ENCODE measurements around the gene PARD3. TPM values are rescaled to one million over a fixed set of nuclear protein-coding genes. Genes with fewer than 3 reads are reported as not detected.
"Not testable (repeated sequence)": the region's sequence is repeated elsewhere in the genome, so short reads cannot be mapped to it uniquely, and the experiment has no call there.

Gene PARD3
- polyA plus RNA-seq, 6 donors from 2014 or later = 0.05 to 0.36 (median 0.16) TPM; not detected in 3

- Mint-ChIP-seq H3K4me1 (peaks cover 0 to 9% (median 7%) of the 10 kb centered on the region in 3 donors), H3K36me3 (no peaks in the 10 kb centered on the region), H3K27ac (no peak overlapping the region), H3K9me3 (no peaks in the 10 kb centered on the region), H3K4me3 (no peak overlapping the region), H3K27me3 (peaks cover 0 to 5% (median 0%) of the 10 kb centered on the region in 3 donors)
- DNase-seq (no peak), ATAC-seq (ENCODE audit: low read depth in 2 of 2) (no peak)
Observed at GRCh38 chr10:34716958-34717357, 98.1 kb downstream of the PARD3 start.

DNA sequence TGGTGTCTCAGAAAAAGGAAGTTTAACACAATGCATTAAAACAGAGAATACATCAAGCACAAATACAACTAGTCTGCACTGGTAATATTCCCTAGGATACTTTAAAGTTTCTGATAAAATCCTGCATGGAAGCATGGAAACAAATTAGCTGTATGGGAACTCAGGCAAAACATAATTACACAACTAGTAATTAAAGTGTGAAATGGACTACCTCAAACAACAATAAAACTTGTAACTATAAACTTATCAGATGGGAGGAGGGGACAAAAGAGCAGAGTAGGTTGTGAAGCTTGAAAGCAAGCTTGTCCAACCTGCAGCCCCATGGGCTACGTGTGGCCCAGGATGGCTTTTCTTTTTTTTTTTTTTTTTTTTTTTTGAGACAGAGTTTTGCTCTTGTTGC, 98.9 kb downstream of the PARD3 start:
- Mint-ChIP-seq H3K27ac (no peak overlapping the region), H3K4me3 (peak overlapping the region in 1 of 8 donors; percentile 6), H3K4me1 (peaks cover 0 to 9% (median 5%) of the 10 kb centered on the region in 3 donors), H3K9me3 (no peaks in the 10 kb centered on the region), H3K27me3 (peaks cover 0 to 5% (median 0%) of the 10 kb centered on the region in 3 donors), H3K36me3 (no peaks in the 10 kb centered on the region)
- DNase-seq (no peak), ATAC-seq (ENCODE audit: low read depth in 2 of 2) (no peak)

GRCh38 chr10:34715511-34716187, 99.4 kb downstream of the PARD3 start:
- peaks cover 0 to 5% (median 0%) of the 10 kb centered on the region in 3 donors for H3K27me3 Mint-ChIP-seq
- H3K4me3 Mint-ChIP-seq = no peak overlapping the region
- no peak overlapping the region for H3K27ac Mint-ChIP-seq
- DNase-seq (no peak), ATAC-seq (ENCODE audit: low read depth in 2 of 2) (no peak)
- H3K9me3 Mint-ChIP-seq = no peaks in the 10 kb centered on the region
- peaks cover 0 to 4% (median 0%) of the 10 kb centered on the region in 3 donors for H3K4me1 Mint-ChIP-seq
- H3K36me3 Mint-ChIP-seq = no peaks in the 10 kb centered on the region

- Mint-ChIP-seq H3K4me3 (no peak overlapping the region), H3K4me1 (no peaks in the 10 kb centered on the region), H3K27me3 (peaks cover 0 to 12% (median 0%) of the 10 kb centered on the region in 3 donors), H3K27ac (no peak overlapping the region), H3K9me3 (peaks cover 0 to 1% (median 0%) of the 10 kb centered on the region in 7 donors), H3K36me3 (no peaks in the 10 kb centered on the region)
- DNase-seq (no peak), ATAC-seq (ENCODE audit: low read depth in 2 of 2) (no peak)
Observed at GRCh38 chr10:34713875-34714274, 101.2 kb downstream of the PARD3 start.

GRCh38 chr10:34711500-34711899, 103.6 kb downstream of the PARD3 start:
- DNase-seq = no peak
- no peaks in the 10 kb centered on the region for H3K4me1 Mint-ChIP-seq
- ATAC-seq (ENCODE audit: low read depth in 2 of 2) = no peak
- no peaks in the 10 kb centered on the region for H3K36me3 Mint-ChIP-seq
- peaks cover 0 to 1% (median 0%) of the 10 kb centered on the region in 7 donors for H3K9me3 Mint-ChIP-seq
- H3K4me3 Mint-ChIP-seq = no peak overlapping the region
- peaks cover 0 to 7% (median 0%) of the 10 kb centered on the region in 3 donors for H3K27me3 Mint-ChIP-seq
- no peak overlapping the region for H3K27ac Mint-ChIP-seq

DNA sequence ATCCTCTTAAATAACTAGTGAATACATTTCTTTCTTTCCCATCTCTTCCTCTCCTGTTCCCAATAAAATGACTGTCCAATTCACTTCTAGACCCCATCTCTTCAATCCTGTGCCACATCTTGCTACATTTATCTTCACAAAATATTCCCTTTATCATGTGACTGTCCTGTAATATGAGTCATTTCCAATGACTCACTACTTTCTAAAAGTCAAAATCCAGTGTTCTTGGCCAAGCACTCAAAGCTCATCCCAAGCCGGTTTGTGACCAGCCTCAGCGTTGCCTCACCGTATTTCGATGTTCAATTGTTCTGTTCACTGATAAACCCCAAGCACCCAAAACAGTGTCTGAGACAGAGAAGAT, 104.7 kb downstream of the PARD3 start:
- Mint-ChIP-seq H3K36me3 (no peaks in the 10 kb centered on the region), H3K4me3 (no peak overlapping the region), H3K27ac (no peak overlapping the region), H3K4me1 (no peaks in the 10 kb centered on the region), H3K27me3 (peaks cover 0 to 7% (median 0%) of the 10 kb centered on the region in 3 donors), H3K9me3 (peaks cover 0 to 1% (median 0%) of the 10 kb centered on the region in 7 donors)
- no peak for DNase-seq
- no peak for ATAC-seq (ENCODE audit: low read depth in 2 of 2)

- Mint-ChIP-seq H3K4me3 (no peak overlapping the region), H3K9me3 (peaks cover 0 to 1% (median 0%) of the 10 kb centered on the region in 7 donors), H3K27ac (no peak overlapping the region), H3K4me1 (no peaks in the 10 kb centered on the region), H3K27me3 (peaks cover 0 to 7% (median 0%) of the 10 kb centered on the region in 3 donors), H3K36me3 (no peaks in the 10 kb centered on the region)
- ATAC-seq (ENCODE audit: low read depth in 2 of 2) = no peak
- no peak for DNase-seq
Observed at GRCh38 chr10:34709637-34710390, 105.3 kb downstream of the PARD3 start.

- H3K27me3 Mint-ChIP-seq = peaks cover 0 to 7% (median 0%) of the 10 kb centered on the region in 3 donors
- DNase-seq = no peak
- no peaks in the 10 kb centered on the region for H3K4me1 Mint-ChIP-seq
- peaks cover 0 to 1% (median 0%) of the 10 kb centered on the region in 7 donors for H3K9me3 Mint-ChIP-seq
- no peak overlapping the region for H3K27ac Mint-ChIP-seq
- H3K36me3 Mint-ChIP-seq = no peaks in the 10 kb centered on the region
- H3K4me3 Mint-ChIP-seq = no peak overlapping the region
- no peak for ATAC-seq (ENCODE audit: low read depth in 2 of 2)
Observed at GRCh38 chr10:34707656-34708055, 107.4 kb downstream of the PARD3 start.

DNA sequence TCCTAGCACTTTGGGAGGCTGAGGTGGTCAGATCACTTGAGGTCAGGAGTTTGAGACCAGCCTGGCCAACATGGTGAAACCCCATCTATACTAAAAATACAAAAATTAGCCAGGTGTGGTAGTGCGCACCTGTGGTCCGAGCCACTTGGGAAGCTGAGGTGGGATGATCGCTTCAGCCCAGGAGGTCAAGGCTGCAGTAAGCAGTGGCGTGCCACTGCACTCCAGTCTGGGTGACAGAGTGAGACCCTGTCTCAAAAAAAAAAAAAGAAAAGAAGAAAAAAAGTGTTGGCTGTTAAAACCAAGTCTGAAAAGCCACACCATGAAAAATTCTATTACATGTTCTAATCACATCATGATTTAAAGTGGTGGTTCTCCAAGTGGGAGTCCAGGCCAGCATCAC, 108.1 kb downstream of the PARD3 start:
- H3K27me3 Mint-ChIP-seq; H3K4me3 Mint-ChIP-seq; DNase-seq; H3K9me3 Mint-ChIP-seq; H3K4me1 Mint-ChIP-seq; H3K36me3 Mint-ChIP-seq; ATAC-seq (ENCODE audit: low read depth in 2 of 2); H3K27ac Mint-ChIP-seq: not testable (repeated sequence)

DNA sequence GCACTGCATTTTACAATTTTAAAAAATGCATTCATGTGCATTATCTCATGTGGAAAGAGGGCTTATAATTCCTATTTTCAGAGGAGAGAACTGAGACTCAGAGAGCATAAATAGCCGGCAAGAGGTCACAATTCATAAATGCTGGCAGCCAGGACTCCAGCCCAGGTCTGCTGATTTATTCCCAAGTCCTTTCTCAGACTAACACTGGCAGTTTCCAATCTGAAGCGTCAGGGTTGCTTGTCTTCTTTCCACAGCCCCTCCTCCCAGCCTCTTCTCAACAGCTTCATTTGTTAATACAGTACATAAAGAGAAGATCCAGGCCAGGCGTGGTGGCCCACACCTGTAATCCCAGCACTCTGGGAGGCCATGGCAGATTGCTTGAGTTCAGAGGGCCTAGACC, 108.9 kb downstream of the PARD3 start:
- Mint-ChIP-seq H3K36me3 (no peaks in the 10 kb centered on the region), H3K27ac (no peak overlapping the region), H3K9me3 (peaks cover 0 to 1% (median 0%) of the 10 kb centered on the region in 7 donors), H3K4me1 (no peaks in the 10 kb centered on the region), H3K27me3 (peaks cover 0 to 7% (median 4%) of the 10 kb centered on the region in 3 donors), H3K4me3 (no peak overlapping the region)
- ATAC-seq (ENCODE audit: low read depth in 2 of 2) = no peak
- no peak for DNase-seq

DNA sequence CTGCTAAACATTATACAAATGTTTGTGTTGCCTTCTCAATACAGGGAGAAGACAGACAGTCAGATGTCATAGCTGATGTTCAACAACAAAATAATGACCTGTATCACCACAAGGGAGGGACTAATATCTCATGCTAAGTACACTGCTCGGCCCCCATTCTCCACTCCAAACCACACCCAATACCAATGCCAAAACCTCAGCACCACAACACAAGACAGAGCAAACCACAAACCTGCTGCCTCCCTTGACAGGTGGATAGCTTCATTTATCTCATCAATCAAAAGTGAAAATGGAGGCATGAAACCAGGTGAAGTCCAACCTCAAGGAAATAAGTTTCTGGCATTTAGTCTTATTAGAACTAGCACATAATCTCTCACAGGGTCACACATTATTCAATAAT, 109.5 kb downstream of the PARD3 start:
- no peak for ATAC-seq (ENCODE audit: low read depth in 2 of 2)
- DNase-seq = no peak
- peaks cover 0 to 1% (median 0%) of the 10 kb centered on the region in 7 donors for H3K9me3 Mint-ChIP-seq
- peak overlapping the region in 1 of 8 donors; percentile 10 for H3K4me3 Mint-ChIP-seq
- H3K27ac Mint-ChIP-seq = no peak overlapping the region
- no peaks in the 10 kb centered on the region for H3K36me3 Mint-ChIP-seq
- no peaks in the 10 kb centered on the region for H3K4me1 Mint-ChIP-seq
- H3K27me3 Mint-ChIP-seq = peaks cover 0 to 7% (median 6%) of the 10 kb centered on the region in 3 donors

- DNase-seq (no peak), ATAC-seq (ENCODE audit: low read depth in 2 of 2) (no peak)
- Mint-ChIP-seq H3K9me3 (peaks cover 0 to 1% (median 0%) of the 10 kb centered on the region in 7 donors), H3K27me3 (peaks cover 0 to 7% (median 3%) of the 10 kb centered on the region in 3 donors), H3K4me1 (no peaks in the 10 kb centered on the region), H3K36me3 (no peaks in the 10 kb centered on the region), H3K4me3 (no peak overlapping the region), H3K27ac (no peak overlapping the region)
Observed at GRCh38 chr10:34704526-34705184, 110.4 kb downstream of the PARD3 start.

DNA sequence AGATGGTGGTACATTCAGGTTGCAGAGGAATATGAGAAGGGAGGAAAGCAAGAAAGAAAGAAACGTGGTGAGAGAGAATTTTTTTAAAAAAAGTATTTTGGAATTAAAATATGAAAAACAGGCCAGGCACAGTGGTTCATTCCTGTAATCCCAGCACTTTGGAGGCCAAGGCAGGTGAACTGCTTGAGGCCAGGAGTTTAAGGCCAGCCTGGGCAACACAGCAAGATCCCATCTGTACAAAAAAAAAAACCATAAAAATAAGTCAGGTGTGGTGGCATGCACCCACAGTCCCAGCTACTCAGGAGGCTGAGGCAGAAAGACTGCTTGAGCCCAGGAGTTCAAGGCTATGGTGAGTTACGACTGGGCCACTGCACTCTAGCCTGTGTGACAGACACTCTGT, 112.1 kb downstream of the PARD3 start:
- ATAC-seq (ENCODE audit: low read depth in 2 of 2) = no peak
- Mint-ChIP-seq H3K4me1 (no peaks in the 10 kb centered on the region), H3K4me3 (no peak overlapping the region), H3K27ac (peak overlapping the region in 1 of 6 donors; percentile 84), H3K27me3 (peaks cover 0 to 7% (median 0%) of the 10 kb centered on the region in 3 donors), H3K9me3 (no peaks in the 10 kb centered on the region), H3K36me3 (no peaks in the 10 kb centered on the region)
- no peak for DNase-seq

Data from naive B cell (primary cell).